ENCODE measurements around the gene ATP1B2. TPM values are rescaled to one million over a fixed set of nuclear protein-coding genes. Genes with fewer than 3 reads are reported as not detected.

Gene ATP1B2
- total RNA-seq, 1 donor: not detected

DNA sequence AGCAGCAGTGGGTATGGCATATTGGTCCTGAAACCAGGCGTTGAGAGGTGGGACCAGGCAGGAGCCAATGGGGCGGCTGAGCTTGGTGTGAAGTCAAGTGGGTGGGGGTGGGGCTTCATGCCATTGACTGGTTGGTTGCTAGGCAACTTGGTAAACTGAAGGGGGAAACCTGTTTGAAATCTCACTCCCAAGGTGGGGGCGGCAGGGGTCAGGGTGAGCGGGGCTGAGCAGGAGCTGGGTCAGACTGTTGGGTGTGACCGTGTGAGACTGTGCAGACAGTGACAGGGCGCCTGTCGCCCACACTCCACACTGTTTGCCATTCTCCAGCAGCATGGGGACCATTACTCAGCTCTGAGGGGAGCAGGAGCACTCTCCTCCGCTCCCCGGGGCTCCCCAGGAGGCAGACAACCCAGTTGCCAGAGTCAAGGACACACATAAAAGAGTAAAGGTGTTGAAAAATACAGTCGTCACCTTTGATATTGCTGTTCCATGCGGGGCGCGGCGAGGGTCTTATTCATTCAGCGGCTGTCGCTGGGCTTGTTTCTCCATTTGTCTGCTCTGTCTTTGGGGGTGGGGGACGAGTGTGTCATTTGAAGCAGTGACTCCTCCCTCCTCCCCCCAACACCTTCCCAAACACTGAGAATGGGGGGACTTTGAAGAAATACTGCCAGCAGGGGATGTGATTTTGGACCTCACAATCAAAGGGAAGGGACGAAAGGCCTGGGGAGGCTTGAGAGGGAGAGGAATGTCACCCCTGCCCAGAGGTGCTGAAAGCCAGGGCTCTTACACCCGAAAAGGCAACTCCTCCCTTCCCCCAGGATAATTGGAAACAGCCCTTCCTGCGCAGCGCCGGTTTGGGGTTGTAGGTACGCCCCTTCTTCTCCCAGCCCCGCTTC lies 53.1 kb downstream of the ATP1B2 start:
- peak overlapping the region; percentile 66 for H3K4me3 ChIP-seq (ENCODE audit: low read depth, low read length)
- no peak for TF ChIP-seq CTCF (IDR thresholded peaks at IDR 0.05; ENCODE audit: insufficient read depth, low read length)
- DNase-seq (ENCODE audit: low read depth): peak; percentile 31

- DNase-seq (ENCODE audit: low read depth): peak; percentile 36
- peak within 1 kb of the TSS; percentile 66 for H3K4me3 ChIP-seq (ENCODE audit: low read depth, low read length)
- TF ChIP-seq CTCF (IDR thresholded peaks at IDR 0.05; ENCODE audit: insufficient read depth, low read length): no peak
Measured at GRCh38 chr17:7704601-7705268, 54.0 kb downstream of the ATP1B2 start, which contains the start of gene EFNB3. EFNB3 (plus strand) TSS chr17:7705202; CDS start chr17:7705599, 397 bp downstream.

- DNase-seq (ENCODE audit: low read depth): no peak
- TF ChIP-seq CTCF (IDR thresholded peaks at IDR 0.05; ENCODE audit: insufficient read depth, low read length): no peak
- H3K4me3 ChIP-seq (ENCODE audit: low read depth, low read length): peak overlapping the region; percentile 66
Measured at GRCh38 chr17:7705269-7706255, 54.8 kb downstream of the ATP1B2 start.

- H3K4me3 ChIP-seq (ENCODE audit: low read depth, low read length): no peak overlapping the region
- TF ChIP-seq CTCF (IDR thresholded peaks at IDR 0.05; ENCODE audit: insufficient read depth, low read length): no peak
- DNase-seq (ENCODE audit: low read depth): no peak
Measured at GRCh38 chr17:7706631-7707354, 56.1 kb downstream of the ATP1B2 start.

Other genes with a start within 250 kb of the ATP1B2 start
- gene TMEM256, start 246.8 kb upstream of the ATP1B2 start, total RNA-seq (ENCODE audit: low replicate concordance): 21.7 and 43.7 TPM in 2 replicates
- gene NLGN2, start 243.1 kb upstream of the ATP1B2 start, total RNA-seq (ENCODE audit: low replicate concordance): 7.0 and 20.3 TPM in 2 replicates
- not detected in 2 replicates for gene SPEM1, start 230.6 kb upstream of the ATP1B2 start, total RNA-seq (ENCODE audit: low replicate concordance)
- not detected in 2 replicates for gene SPEM2, start 225.3 kb upstream of the ATP1B2 start, total RNA-seq (ENCODE audit: low replicate concordance)
- gene SPEM3, start 222.1 kb upstream of the ATP1B2 start, total RNA-seq (ENCODE audit: low replicate concordance): 0.25 TPM in 1 of 2 replicates, not detected in the other
- 1.6 and 2.2 TPM in 2 replicates for gene TMEM102, start 215.5 kb upstream of the ATP1B2 start, total RNA-seq (ENCODE audit: low replicate concordance)
- gene FGF11, start 211.4 kb upstream of the ATP1B2 start, total RNA-seq (ENCODE audit: low replicate concordance): 0.36 and 1.7 TPM in 2 replicates
- gene CHRNB1, start 205.9 kb upstream of the ATP1B2 start, total RNA-seq (ENCODE audit: low replicate concordance): 4.7 and 6.1 TPM in 2 replicates
- 37.4 and 45.5 TPM in 2 replicates for gene ZBTB4, start 171.3 kb upstream of the ATP1B2 start, total RNA-seq (ENCODE audit: low replicate concordance)
- gene SLC35G6, start 169.5 kb upstream of the ATP1B2 start, total RNA-seq (ENCODE audit: low replicate concordance): not detected in 2 replicates
- gene POLR2A, start 166.6 kb upstream of the ATP1B2 start, total RNA-seq (ENCODE audit: low replicate concordance): 72.9 and 74.1 TPM in 2 replicates
- gene TNFSF12, start 101.9 kb upstream of the ATP1B2 start, total RNA-seq (ENCODE audit: low replicate concordance): 10.1 and 14.5 TPM in 2 replicates
- 1.1 and 1.4 TPM in 2 replicates for gene TNFSF13, start 92.2 kb upstream of the ATP1B2 start, total RNA-seq (ENCODE audit: low replicate concordance)
- 14.6 and 60.4 TPM in 2 replicates for gene SENP3, start 89.0 kb upstream of the ATP1B2 start, total RNA-seq (ENCODE audit: low replicate concordance)
- 4.9 and 71.7 TPM in 2 replicates for gene CD68, start 71.3 kb upstream of the ATP1B2 start, total RNA-seq (ENCODE audit: low replicate concordance)
- gene MPDU1, start 67.1 kb upstream of the ATP1B2 start, total RNA-seq (ENCODE audit: low replicate concordance): 32.3 and 127 TPM in 2 replicates
- gene SOX15, start 60.8 kb upstream of the ATP1B2 start, total RNA-seq (ENCODE audit: low replicate concordance): 0.57 and 1.4 TPM in 2 replicates
- gene FXR2, start 36.0 kb upstream of the ATP1B2 start, total RNA-seq (ENCODE audit: low replicate concordance): 27.1 and 33.1 TPM in 2 replicates
- gene SAT2, start 23.1 kb upstream of the ATP1B2 start, total RNA-seq (ENCODE audit: low replicate concordance): 34.5 and 82.2 TPM in 2 replicates
- gene SHBG, start 20.8 kb upstream of the ATP1B2 start, total RNA-seq (ENCODE audit: low replicate concordance): 0.25 and 0.36 TPM in 2 replicates
- gene TP53, start 36.6 kb downstream of the ATP1B2 start, total RNA-seq (ENCODE audit: low replicate concordance): 17.8 and 68.7 TPM in 2 replicates
- 7.4 and 11.0 TPM in 2 replicates for gene WRAP53, start 37.6 kb downstream of the ATP1B2 start, total RNA-seq (ENCODE audit: low replicate concordance)
- gene EFNB3, start 54.3 kb downstream of the ATP1B2 start, total RNA-seq (ENCODE audit: low replicate concordance): 0.90 and 3.9 TPM in 2 replicates
- gene DNAH2, start 66.8 kb downstream of the ATP1B2 start, total RNA-seq (ENCODE audit: low replicate concordance): under 0.01 TPM in 1 of 2 replicates, not detected in the other
- 5.7 and 32.1 TPM in 2 replicates for gene KDM6B, start 183.3 kb downstream of the ATP1B2 start, total RNA-seq (ENCODE audit: low replicate concordance)
- gene TMEM88, start 204.1 kb downstream of the ATP1B2 start, total RNA-seq (ENCODE audit: low replicate concordance): 0.18 TPM in 1 of 2 replicates, not detected in the other
- gene NAA38, start 206.6 kb downstream of the ATP1B2 start, total RNA-seq (ENCODE audit: low replicate concordance): 39.1 and 41.1 TPM in 2 replicates
- gene CYB5D1, start 207.1 kb downstream of the ATP1B2 start, total RNA-seq (ENCODE audit: low replicate concordance): 6.8 and 11.2 TPM in 2 replicates
- gene CHD3, start 237.9 kb downstream of the ATP1B2 start, total RNA-seq (ENCODE audit: low replicate concordance): 81.5 and 143 TPM in 2 replicates